GM11168 (cell line): Measurements from ENCODE around the gene FRS2.
"Not testable (repeated sequence)": the region's sequence is repeated elsewhere in the genome, so short reads cannot be mapped to it uniquely, and the experiment has no call there.

Source experiments
- in situ Hi-C: fragments of 300-500 bp; cut with MboI; formaldehyde crosslinking; loops from one replicate; pipeline ENCODE4 v1.12.0; 2022; ENCODE audit warnings: low sequenced_read_pairs; ENCODE audit not compliant: unreplicated experiment

Gene FRS2

DNA sequence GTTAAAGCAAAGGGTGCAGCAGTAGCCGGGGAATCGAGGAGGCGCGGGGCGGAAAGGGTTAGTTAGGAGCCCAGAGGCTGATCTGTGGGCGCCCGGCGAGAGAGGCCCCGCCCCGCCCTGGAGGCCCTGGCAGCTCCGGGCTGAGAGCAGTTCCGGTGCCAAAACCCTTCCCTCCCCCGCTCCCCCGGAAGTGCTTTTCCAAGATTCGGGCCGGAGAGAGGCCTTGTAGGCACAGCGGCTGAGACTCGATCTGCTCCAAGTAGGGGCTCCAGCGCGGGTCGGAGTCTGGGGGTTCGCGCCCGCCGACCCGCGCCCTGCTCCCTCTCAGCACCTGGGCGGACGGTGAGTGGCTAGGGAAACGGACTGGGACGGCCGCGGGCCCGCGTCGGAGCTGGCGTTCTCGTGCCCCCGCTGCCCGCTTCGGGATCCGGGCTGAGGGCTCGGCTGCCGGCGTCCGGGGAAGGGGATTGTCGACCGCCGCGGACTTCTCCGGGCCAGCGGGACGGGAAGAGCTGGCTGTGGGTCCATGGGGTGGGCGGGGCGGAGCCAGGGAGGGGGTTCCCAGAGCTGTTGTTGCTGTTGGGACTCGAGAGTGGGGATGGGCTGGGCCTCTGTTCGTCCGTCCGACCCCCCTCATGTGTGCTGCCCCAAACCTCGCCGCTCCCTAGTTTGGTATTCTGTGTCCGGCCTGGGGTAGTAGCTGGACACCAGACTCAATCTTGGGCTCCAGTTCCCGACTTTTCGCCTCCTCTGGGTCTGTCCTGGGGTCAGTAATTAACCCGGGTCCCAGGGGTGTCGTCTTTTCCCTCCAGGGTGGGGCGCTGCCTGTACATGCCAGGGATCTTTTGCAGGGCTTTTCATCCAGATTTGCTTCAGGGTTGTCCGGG, at the start of gene FRS2:
Gene FRS2 (plus strand): TSS at position 200 of the 887 bp plus-strand sequence. CDS start 98,643 bp downstream, outside the sequence.
- in situ Hi-C loops, result no loop called here

- in situ Hi-C loops, result no loop called here
These were observed 48.6 kb upstream of the FRS2 start for GRCh38 chr12:69421548-69421947.

GRCh38 chr12:69423037-69423905, 46.9 kb upstream of the FRS2 start:
- in situ Hi-C loops, result no loop called here

DNA sequence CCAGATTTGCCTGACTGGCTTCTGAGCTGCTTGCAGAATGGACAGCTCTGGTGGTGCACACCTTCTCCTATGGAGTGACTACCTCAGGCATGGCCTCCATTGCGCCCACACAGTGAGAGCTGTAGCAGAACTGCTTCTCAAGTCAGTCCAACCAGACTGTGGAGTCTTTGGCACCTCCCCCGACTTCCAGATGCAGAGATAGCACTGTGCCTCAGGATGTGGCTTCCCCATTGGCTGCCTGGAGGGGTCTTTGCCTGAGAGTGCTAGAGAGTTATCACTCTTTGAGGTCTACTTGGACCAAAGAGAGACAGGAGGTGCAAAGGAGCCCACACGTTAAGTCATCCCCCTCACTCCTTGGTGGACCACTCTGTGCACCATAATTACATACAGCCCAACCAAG, 44.8 kb upstream of the FRS2 start:
- in situ Hi-C loops, result no loop called here

- in situ Hi-C loops, result no loop called here
These were observed 41.7 kb upstream of the FRS2 start for GRCh38 chr12:69428351-69429073.

DNA sequence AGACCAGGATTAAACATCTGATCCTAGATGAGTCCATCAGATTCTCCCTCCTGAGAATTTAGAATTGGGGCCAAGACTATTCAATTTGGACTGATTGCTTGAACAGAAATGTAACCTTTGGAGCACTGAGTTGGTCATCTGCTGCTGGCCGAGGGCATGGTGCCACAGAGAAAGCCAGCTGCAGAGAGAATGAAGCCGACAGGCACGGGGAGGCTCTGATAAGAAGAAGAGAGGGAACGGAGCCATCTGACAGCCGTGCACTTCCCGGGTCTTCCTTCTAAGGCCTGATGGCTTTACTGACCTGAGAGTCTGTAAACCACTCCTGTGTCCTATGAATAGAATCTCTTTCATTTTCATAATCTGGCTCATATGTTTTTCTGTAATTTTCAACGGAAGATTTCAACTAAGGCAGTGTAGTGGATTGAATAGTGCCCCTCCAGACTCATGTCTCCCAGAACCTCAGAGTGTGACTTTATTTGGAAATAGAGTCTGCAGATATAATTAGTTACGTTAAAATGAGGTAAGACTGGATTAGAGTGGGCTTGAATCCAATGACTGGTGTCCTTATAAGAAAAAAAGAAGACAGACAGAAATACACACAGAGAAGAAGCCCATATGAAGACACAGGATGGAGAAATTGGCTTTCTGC, 39.1 kb upstream of the FRS2 start:
- in situ Hi-C loops, result no loop called here

- in situ Hi-C loops, result no loop called here
These were observed 38.5 kb upstream of the FRS2 start for GRCh38 chr12:69431591-69432222.

- in situ Hi-C loops, result no loop called here
These were observed 36.5 kb upstream of the FRS2 start for GRCh38 chr12:69433653-69434052.

GRCh38 chr12:69435644-69436043, 34.5 kb upstream of the FRS2 start:
- in situ Hi-C loops, result no loop called here

DNA sequence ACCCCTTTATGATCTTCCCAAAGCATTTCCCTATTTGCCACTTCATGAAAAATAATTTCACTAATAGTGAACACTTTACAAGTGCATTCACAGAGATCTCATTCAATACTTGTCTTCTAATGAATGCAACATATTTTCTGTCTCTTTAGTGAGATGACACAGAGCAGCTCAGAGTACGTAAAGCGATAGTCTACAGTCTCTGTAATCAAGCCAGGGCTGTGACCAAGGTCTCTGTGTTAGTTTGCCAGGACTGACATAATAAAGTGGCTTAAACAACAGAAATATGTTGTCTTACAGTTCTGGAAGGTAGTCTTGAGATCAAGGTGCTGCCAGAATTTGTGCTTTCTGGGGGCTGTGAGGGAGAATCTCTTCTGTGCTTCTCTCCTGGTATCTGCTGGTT, 33.1 kb upstream of the FRS2 start:
- in situ Hi-C loops, result no loop called here

DNA sequence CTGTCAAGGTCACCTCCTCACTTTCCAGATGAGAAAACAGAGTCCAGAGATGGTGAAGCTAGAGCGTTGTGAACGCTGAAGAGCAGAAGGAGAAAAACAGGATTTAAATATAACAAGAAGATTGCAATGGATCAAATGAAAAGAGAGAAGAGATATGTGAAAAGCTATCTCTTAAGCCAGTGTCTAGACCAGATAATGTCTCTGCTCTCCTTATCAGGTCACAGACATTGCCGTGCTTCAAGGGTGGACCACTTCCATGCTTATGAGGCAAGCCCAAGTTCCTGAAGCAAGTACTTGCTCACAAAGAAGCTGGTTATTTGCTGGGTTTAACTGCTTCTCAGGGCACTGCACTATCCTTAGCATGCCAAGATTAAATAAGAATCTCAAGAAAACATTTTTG, 31.6 kb upstream of the FRS2 start:
- in situ Hi-C loops, result no loop called here

DNA sequence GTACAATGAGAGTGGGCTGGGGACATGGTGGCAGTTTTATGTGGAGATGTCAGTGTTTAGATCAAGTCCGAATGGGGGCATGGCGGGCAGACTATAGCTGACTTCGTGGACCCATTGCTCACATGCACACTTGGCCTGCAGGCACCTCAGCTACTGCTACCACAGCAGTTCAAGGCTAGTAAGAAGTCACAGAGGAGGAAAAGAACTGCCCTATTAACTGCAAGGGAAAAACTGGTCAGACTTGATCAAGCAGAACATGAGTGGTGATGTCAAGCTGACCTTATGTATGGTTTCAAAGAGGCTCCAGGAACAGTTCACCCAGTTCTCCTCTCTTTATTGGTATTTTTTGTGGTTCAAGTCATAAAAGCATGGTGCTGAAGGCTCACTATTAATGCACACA, 30.2 kb upstream of the FRS2 start:
- in situ Hi-C loops, result no loop called here

DNA sequence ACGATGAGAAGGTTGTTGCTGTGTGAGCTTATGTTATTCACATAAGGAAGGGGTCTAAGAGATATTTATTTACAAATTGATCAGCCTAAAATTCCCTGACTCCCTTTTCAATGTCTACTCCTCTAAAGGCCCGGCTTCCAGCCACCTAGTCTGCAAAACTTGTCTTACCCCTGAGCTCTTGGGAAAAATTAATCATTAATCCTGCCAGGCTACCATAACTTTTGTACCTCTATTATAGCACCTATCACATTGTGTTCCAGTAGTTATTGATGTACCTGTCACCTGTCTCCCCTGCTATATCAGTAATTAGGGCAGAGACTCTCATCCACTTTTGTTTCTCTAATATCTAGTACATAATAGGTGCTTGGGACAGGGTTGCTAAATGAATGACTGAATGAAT, 29.3 kb upstream of the FRS2 start:
- in situ Hi-C loops, result no loop called here

- in situ Hi-C loops, result no loop called here
These were observed 27.3 kb upstream of the FRS2 start for GRCh38 chr12:69442894-69443293.

GRCh38 chr12:69443916-69444315, 26.3 kb upstream of the FRS2 start:
- in situ Hi-C loops, result no loop called here

DNA sequence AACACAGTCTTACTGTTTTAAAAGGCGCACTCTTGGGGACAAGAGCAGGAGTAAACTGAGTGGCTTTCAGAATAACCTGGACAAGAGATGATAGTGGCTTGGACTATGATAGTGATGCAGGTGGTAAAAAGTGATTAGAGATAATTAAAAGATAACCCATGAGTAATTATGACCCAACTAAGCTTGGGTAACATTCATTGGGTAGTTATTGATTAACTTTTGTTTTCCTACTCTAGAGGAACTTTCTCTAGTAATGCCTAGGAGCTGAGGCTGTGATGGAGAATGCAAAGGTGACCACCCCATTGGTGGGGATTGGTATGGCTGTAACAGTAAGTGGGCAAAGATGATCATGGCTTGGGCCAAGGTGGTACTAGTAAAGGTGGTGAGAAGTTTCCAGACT, 22.3 kb upstream of the FRS2 start:
- in situ Hi-C loops, result no loop called here

- in situ Hi-C loops, result not testable (repeated sequence)
These were observed 17.5 kb upstream of the FRS2 start for GRCh38 chr12:69452598-69453132.

- in situ Hi-C loops, result no loop called here
These were observed 13.9 kb upstream of the FRS2 start for GRCh38 chr12:69456239-69456638.

DNA sequence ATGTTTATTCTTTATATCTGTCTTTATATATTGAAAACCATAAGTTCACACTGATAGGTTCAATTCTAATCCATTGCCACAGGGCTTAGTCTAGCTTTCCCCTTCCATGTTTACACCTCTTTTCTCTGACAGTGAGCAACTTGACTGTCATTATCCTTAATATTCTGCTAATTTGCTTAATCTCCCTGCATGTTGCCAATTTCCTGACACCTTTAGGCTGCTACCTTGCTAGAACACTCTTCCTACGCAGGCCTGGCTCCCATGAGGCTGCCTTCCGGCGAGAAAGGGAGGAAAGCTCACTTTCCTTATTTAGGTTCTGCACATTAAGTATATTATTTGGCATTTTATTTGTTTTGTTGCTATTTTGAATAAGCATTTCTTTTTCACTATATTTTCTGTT, 12.8 kb upstream of the FRS2 start:
- in situ Hi-C loops, result no loop called here
